ENCODE data around the gene SNAP47.

- TF ChIP-seq EP300 (IDR thresholded peaks at IDR 0.05; ENCODE audit: low read depth) (no peak), CTCF (IDR thresholded peaks at IDR 0.05) (no peak)
Measured at GRCh38 chr1:227792216-227793078, 57.2 kb downstream of the SNAP47 start.
